ENCODE data around the gene ZNF324. TPM values are rescaled to one million over a fixed set of nuclear protein-coding genes. Genes with fewer than 3 reads are reported as not detected.
A peak's percentile ranks its signal among the peaks of the same experiment; 100 is the strongest.

Gene ZNF324
- total RNA-seq, 2 donors from 2014 or later = 9.9 to 13.2 TPM

- no peaks in the 10 kb centered on the region for H3K36me3 ChIP-seq (replicated peaks in 1 of 2; ENCODE audit: insufficient read depth in 1 of 2, low read depth in 2 of 2)
- intact Hi-C loops (cut with DNase I) = no loop called here
- peak; percentile 97 to 99 (median 98) for DNase-seq
- no peaks in the 10 kb centered on the region for H3K9me3 ChIP-seq
- H3K4me1 ChIP-seq = peaks cover 13% of the 10 kb centered on the region
- peak; percentile 98 for ATAC-seq
- peak within 1 kb of the TSS; percentile 85 to 97 for H3K4me3 ChIP-seq
- H3K27ac ChIP-seq = peak within 1 kb of the TSS; percentile 9 to 78 (median 63)
- WGBS, 2 donors = 1% methylated on average over 76 of the region's 79 CpGs; no CpG with 5 or more reads in 1 of the 2 donors
- no peaks in the 10 kb centered on the region for H3K27me3 ChIP-seq
- TF ChIP-seq POLR2A (IDR thresholded peaks at IDR 0.05) (peak in 2 of 3 donors; percentile 67 to 68), CTCF (IDR thresholded peaks at IDR 0.05) (peak in 2 of 7 experiments; percentile 6 to 16)
Observed at GRCh38 chr19:58451358-58452101, 15.3 kb upstream of the ZNF324 start, which contains the start of gene ZNF324B. ZNF324B (plus strand) TSS chr19:58451622; CDS start chr19:58453702, 2,080 bp downstream.

- no peak for DNase-seq
- 89 to 100% methylated on average over 3 to 6 of the region's 6 CpGs for WGBS, 2 donors
- Histone ChIP-seq H3K4me1 (peaks cover 13% of the 10 kb centered on the region), H3K27ac (no peak overlapping the region), H3K9me3 (no peaks in the 10 kb centered on the region), H3K4me3 (no peak overlapping the region), H3K27me3 (no peaks in the 10 kb centered on the region), H3K36me3 (replicated peaks in 1 of 2; ENCODE audit: insufficient read depth in 1 of 2, low read depth in 2 of 2) (no peaks in the 10 kb centered on the region)
- no peak for ATAC-seq
- intact Hi-C loops (cut with DNase I) = no loop called here
- TF ChIP-seq CTCF (IDR thresholded peaks at IDR 0.05) (no peak), POLR2A (IDR thresholded peaks at IDR 0.05) (no peak)
Observed at GRCh38 chr19:58453743-58454142, 13.1 kb upstream of the ZNF324 start.

- Histone ChIP-seq H3K27me3 (no peaks in the 10 kb centered on the region), H3K27ac (no peak overlapping the region), H3K9me3 (no peaks in the 10 kb centered on the region), H3K4me1 (peaks cover 13% of the 10 kb centered on the region), H3K36me3 (replicated peaks in 1 of 2; ENCODE audit: insufficient read depth in 1 of 2, low read depth in 2 of 2) (no peaks in the 10 kb centered on the region), H3K4me3 (no peak overlapping the region)
- intact Hi-C loops (cut with DNase I) = no loop called here
- 88 to 91% methylated on average over 8 to 19 of the region's 21 CpGs for WGBS, 2 donors
- no peak for DNase-seq
- ATAC-seq = no peak
- TF ChIP-seq CTCF (IDR thresholded peaks at IDR 0.05) = no peak
- TF ChIP-seq POLR2A (IDR thresholded peaks at IDR 0.05) = no peak
Observed at GRCh38 chr19:58455306-58455705, 11.6 kb upstream of the ZNF324 start.

GRCh38 chr19:58456111-58456510 is 10.8 kb upstream of the ZNF324 start:
- no peaks in the 10 kb centered on the region for H3K27me3 ChIP-seq
- TF ChIP-seq POLR2A (IDR thresholded peaks at IDR 0.05) (no peak), CTCF (IDR thresholded peaks at IDR 0.05) (no peak)
- no peaks in the 10 kb centered on the region for H3K9me3 ChIP-seq
- H3K36me3 ChIP-seq (replicated peaks in 1 of 2; ENCODE audit: insufficient read depth in 1 of 2, low read depth in 2 of 2) = no peaks in the 10 kb centered on the region
- intact Hi-C loops (cut with DNase I) = no loop called here
- H3K4me1 ChIP-seq = peaks cover 7% of the 10 kb centered on the region
- H3K27ac ChIP-seq = no peak overlapping the region
- DNase-seq = no peak
- ATAC-seq = no peak
- WGBS, 2 donors = 96 to 97% methylated on average over 18 to 32 of the region's 35 CpGs
- no peak overlapping the region for H3K4me3 ChIP-seq

- DNase-seq = no peak
- TF ChIP-seq CTCF (IDR thresholded peaks at IDR 0.05) (no peak), POLR2A (IDR thresholded peaks at IDR 0.05) (no peak)
- H3K9me3 ChIP-seq = no peaks in the 10 kb centered on the region
- H3K27me3 ChIP-seq = no peaks in the 10 kb centered on the region
- no peak overlapping the region for H3K27ac ChIP-seq
- intact Hi-C loops (cut with DNase I) = no loop called here
- no peak overlapping the region for H3K4me3 ChIP-seq
- no peaks in the 10 kb centered on the region for H3K36me3 ChIP-seq (replicated peaks in 1 of 2; ENCODE audit: insufficient read depth in 1 of 2, low read depth in 2 of 2)
- WGBS, 2 donors = 82 to 83% methylated on average over 2 of the region's 2 CpGs
- H3K4me1 ChIP-seq = no peaks in the 10 kb centered on the region
- ATAC-seq = no peak
Observed at GRCh38 chr19:58460039-58460438, 6.8 kb upstream of the ZNF324 start.

All from body of pancreas (tissue), 4 donors.